Occipital lobe (tissue), 2 donors: ENCODE results near the gene GRIK4. TPM values are rescaled to one million over a fixed set of nuclear protein-coding genes. Genes with fewer than 3 reads are reported as not detected.

Experiments
- DNase-seq: peaks from one replicate; lab custom pipeline; 2025; lab: John Stamatoyannopoulos, UW
- total RNA-seq: library from RNA; depleted of rRNA; stranded (reverse); fragments of >200 nt; gene quantifications from one replicate; pipeline ENCODE4 v1.2.3, GENCODE V29; 2014

The GRIK4 gene
- total RNA-seq, 1 donor from 2014 or later = 2.3 TPM

GRCh38 chr11:120907971-120908370 is 396.4 kb downstream of the GRIK4 start:
- DNase-seq = no peak

GRCh38 chr11:120908461-120909181 is 397.1 kb downstream of the GRIK4 start:
- DNase-seq = no peak

GRCh38 chr11:120909676-120910416 is 398.3 kb downstream of the GRIK4 start:
- no peak for DNase-seq

GRCh38 chr11:120911943-120912342 is 400.4 kb downstream of the GRIK4 start:
- no peak for DNase-seq

- DNase-seq = no peak
These were observed 401.0 kb downstream of the GRIK4 start for GRCh38 chr11:120912504-120912903.

GRCh38 chr11:120912915-120913314 is 401.4 kb downstream of the GRIK4 start:
- DNase-seq = no peak

GRCh38 chr11:120914021-120914420 is 402.5 kb downstream of the GRIK4 start:
- no peak for DNase-seq

- no peak for DNase-seq
These were observed 403.1 kb downstream of the GRIK4 start for GRCh38 chr11:120914601-120915000.

- no peak for DNase-seq
These were observed 406.2 kb downstream of the GRIK4 start for GRCh38 chr11:120917559-120918239.

GRCh38 chr11:120918257-120918656 is 406.7 kb downstream of the GRIK4 start:
- DNase-seq = no peak

- DNase-seq = no peak
These were observed 407.5 kb downstream of the GRIK4 start for GRCh38 chr11:120919045-120919444.

- no peak for DNase-seq
These were observed 408.0 kb downstream of the GRIK4 start for GRCh38 chr11:120919566-120919965.

GRCh38 chr11:120923866-120924508 is 412.4 kb downstream of the GRIK4 start:
- no peak for DNase-seq

GRCh38 chr11:120925944-120926343 is 414.4 kb downstream of the GRIK4 start:
- no peak for DNase-seq

- no peak for DNase-seq
These were observed 417.1 kb downstream of the GRIK4 start for GRCh38 chr11:120928627-120929026.

- DNase-seq = peak; percentile 44
These were observed 417.5 kb downstream of the GRIK4 start for GRCh38 chr11:120929090-120929489.

- DNase-seq = no peak
These were observed 418.2 kb downstream of the GRIK4 start for GRCh38 chr11:120929664-120930154.

GRCh38 chr11:120931057-120931779 is 419.7 kb downstream of the GRIK4 start:
- no peak for DNase-seq

- no peak for DNase-seq
These were observed 420.9 kb downstream of the GRIK4 start for GRCh38 chr11:120932305-120932915.

GRCh38 chr11:120936356-120936755 is 424.8 kb downstream of the GRIK4 start:
- no peak for DNase-seq

GRCh38 chr11:120937501-120937900 is 426.0 kb downstream of the GRIK4 start:
- DNase-seq = no peak
